ENCODE data around the gene DPF3.
"Not testable (repeated sequence)": the region's sequence is repeated elsewhere in the genome, so short reads cannot be mapped to it uniquely, and the experiment has no call there.

Gene DPF3

DNA sequence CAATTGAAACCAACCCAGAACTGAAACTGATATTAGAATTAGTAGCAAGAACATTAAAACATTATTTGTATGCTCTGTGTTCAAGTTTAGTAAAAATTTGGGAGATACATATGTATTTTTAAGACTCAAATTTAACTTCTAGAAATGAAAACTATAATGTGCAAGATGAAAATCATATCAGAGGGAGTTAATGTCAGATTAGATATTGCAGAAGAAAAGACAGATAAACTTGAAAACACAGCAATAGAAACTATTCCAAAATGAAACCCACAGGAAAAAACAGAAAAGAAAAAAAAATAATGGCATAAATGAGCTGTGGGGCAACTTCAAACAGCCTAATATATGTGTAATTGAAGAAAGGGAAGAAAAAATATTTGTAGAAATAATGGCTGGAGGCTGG lies 134.9 kb downstream of the DPF3 start:
- no peak for DNase-seq

DNA sequence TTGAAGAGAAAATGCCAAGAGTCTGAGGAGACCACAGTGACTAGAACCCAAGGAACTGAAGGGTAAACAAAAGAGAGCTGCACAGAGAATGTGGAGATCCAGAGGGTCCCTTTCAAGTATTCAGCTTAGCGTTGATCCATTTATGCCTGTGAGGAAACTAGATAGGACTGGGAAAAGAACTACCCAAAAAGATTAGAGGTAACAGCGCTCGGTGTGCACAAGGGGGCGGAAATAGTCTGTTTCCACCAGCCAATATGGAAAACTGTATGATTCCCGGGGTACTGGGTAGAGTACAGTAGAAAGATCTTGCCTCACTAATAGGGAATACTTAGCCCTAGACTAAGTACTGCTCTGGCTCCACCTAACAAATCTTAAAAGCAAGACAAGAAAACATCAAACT lies 135.5 kb downstream of the DPF3 start:
- DNase-seq: no peak

GRCh38 chr14:72756967-72757366 lies 136.9 kb downstream of the DPF3 start:
- no peak for DNase-seq

- DNase-seq: no peak
These were observed 138.1 kb downstream of the DPF3 start for GRCh38 chr14:72755766-72756165.

DNA sequence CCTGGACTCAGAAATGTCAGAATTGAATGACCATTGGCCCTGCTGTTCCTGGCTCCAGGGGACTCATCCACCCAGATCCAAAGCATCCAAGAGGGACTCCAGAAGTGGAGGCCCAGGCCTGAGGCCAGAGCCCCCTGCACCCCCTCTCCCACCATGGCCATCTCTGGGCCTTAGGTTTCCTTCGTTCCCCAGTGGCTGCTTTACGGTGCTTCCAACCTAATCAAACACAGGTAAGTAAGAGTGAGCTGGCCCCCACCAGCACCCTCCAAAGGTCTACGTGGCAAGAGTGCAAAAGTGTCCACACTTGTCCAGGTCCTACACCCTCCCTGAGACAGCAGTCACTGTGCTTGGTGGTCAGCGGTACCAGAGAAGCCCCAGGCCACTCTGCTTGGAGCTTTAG lies 139.0 kb downstream of the DPF3 start:
- DNase-seq: no peak

DNA sequence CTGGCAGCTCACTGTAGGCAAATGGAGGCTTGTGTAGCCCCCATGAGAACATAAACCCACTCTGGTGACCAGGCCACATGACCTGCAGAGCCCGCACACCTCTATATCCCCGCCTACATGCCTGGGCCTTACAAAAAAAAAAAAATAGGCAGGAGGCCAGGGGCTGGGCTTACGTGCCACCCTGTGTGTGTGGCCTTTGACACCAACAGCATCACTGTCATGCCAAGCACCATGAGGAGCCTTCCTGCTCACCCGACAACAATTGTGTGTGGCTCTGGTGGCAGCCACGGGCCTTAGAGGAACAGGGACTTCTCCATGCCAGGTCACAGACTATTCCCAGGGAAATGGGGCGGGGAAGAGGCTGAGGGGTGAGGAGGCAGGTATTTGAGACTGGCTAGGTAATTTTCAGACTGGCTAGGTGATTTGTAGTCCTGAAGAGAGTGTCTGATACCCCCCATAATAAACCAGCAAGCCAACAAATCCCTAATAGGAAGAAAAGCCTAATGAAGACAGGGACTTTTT lies 140.0 kb downstream of the DPF3 start:
- no peak for DNase-seq

DNA sequence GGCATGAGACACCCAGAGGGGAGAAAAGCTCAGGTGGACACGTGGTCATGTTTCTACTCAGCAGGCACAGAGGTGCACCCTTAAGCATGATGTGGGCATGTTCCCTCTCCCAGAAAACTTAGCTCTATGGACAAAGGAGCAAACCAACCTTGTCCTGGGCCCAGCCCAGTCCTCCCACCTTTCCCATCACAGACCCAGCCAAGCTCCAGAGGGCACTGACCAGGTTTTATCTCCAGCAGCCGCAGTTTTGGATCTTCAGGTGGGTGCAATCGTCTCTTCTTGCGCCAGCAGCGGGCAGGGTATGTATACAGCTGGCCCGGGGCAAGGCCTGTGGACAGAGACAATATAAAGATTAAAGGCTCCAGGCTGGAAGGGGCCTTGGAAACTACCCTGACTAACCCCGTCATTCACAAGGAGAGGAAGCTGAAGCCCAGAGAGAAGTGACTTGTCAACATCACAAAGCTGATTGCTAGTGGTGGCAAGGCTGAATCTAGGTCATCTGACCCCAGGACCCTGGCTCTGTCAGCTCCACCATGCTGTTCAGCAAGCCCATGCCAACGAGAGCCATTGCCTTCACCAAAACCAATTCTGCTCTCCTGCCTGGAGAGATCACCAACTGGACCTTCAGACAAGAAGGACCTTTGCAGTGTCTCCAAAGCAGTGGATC lies 140.7 kb downstream of the DPF3 start:
- no peak for DNase-seq

GRCh38 chr14:72752034-72752412 lies 141.9 kb downstream of the DPF3 start:
- DNase-seq: no peak

- DNase-seq: no peak
These were observed 142.4 kb downstream of the DPF3 start for GRCh38 chr14:72751276-72752033.

GRCh38 chr14:72748921-72749320 lies 145.0 kb downstream of the DPF3 start:
- not testable (repeated sequence) for DNase-seq

DNA sequence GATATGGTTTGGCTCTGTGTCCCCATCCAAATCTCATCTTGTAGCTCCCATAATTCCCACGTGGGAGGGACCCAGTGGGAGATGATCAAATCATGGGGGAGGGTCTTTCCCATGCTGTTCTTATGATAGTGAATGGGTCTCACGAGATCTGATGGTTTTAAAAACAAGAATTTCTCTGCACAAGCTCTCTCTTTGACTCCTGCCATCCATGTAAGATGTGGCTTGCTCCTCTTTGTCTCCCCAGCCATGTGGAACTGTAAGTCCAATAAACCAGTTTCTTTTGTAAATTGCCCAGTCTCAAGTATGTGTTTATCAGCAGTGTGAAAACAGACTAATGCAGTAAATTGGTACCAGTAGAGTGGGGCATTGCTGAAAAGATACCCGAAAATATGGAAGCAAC lies 146.2 kb downstream of the DPF3 start:
- no peak for DNase-seq

DNA sequence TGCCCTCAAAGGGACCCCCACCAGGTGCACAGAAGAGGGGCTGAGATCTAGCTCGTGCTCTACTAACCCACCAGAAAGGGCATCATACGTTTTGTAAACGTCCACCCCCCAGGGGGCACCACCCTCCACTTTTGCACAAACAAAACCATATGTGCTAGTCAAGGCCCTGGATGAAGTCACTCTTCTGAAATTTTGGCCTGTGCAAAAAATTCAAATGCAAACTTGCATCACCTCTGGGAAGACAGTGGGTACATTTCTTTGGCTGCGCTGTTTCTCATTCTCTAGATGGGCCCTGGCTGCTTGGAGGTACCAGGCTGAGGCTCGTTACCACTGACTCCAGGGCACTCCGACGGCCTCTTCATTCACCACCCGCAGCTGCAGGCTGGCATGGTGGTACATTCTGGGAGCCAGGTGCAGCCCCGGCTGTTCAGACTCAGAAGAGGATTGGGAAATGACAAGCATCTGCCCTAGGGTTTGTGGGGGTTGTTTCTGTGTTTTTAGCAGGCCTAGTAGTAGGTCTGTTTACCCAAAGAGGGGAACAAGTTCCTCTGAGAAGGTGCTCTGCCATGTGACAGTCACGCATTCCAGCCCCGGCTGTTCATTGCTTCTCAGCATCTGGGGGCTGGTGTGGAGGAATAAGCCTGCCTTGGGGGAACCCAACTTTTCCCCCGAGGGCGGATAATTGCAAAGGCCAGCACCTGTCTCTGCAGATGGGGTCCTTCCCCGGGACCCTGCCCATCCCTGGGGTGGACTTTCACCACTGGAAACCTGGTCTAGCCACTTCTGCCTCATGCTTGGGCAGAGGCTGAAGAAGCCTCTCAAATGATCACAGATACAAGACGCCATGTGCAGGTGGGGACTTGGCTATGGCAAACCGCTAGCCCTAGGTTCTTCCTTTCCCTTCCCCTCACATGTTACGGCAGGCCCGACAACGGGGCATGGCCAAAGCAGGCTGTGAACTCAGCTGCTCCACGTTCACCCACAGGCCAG lies 147.6 kb downstream of the DPF3 start:
- DNase-seq: no peak

GRCh38 chr14:72745546-72745945 lies 148.4 kb downstream of the DPF3 start:
- DNase-seq: no peak

GRCh38 chr14:72744416-72745120 lies 149.3 kb downstream of the DPF3 start:
- DNase-seq: no peak

DNA sequence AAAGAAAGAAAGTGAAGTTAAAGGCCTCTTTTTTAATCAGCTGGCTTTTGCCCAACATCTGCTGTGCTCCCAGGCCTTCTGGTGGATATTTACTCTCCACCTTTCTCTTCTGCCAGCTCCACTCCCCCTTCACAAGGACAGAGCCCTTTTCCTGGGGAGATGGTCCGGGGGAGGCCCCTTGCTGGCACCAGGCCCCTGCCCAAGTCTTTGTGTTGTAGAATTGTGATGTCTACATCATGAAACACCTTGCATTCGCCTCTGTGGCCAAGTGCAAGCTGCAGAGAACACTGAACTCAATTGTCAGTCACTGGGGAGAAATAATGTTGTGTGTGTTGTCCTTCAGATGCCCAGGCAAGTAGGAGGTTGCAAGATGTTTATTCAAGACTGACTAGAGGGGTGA lies 150.3 kb downstream of the DPF3 start:
- DNase-seq: no peak

- no peak for DNase-seq
These were observed 151.1 kb downstream of the DPF3 start for GRCh38 chr14:72742838-72743195.

DNA sequence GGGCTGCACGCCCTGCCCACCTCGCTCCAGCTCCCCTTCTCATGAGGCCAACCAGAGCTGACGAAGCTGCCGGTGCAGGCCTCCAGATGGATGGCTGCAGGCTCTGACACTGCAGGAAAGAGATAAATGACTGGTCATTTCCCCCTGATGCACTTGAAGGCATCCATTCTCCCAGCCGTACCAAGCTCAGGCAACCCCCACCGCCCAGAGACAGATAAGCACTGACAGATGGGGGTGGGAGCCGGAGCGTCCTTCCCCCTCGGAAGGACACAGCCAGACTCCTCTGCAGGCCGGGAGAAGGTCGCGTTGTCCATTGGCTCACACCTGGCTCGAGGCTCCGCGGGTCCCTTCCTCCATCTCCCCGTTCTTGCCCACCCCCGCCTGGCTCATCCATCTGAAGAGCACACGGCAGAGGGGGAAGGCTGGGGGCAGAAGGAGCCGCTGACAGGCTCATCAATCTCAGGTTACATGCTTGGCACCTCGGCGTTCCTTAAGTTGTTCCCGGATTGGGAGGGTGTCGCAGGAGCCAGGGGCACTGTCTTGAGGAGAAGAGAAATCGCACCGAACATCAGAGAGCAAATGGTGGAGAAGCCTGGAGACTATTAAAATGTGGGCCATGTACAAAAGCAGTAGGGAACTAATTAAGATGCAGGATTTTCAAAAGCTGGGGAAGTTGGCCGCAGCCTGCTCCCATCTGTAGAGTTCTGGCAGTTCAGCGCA lies 151.6 kb downstream of the DPF3 start:
- DNase-seq: no peak

DNA sequence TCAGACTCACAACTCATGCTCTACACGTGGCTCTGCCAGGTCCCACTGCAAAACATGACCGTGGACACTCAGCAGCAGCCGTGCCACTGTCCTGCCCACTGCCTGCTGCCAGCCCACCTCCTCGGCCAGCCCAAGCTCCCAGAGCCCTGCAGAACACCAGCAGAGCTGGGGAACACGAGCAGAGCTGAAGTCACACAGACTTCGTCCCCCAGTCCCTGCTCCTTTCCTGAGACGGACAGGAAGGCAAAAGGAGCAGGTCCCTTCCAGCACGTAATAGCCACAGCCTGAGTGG lies 152.1 kb downstream of the DPF3 start:
- no peak for DNase-seq

GRCh38 chr14:72740966-72741825 lies 152.7 kb downstream of the DPF3 start:
- no peak for DNase-seq

DNA sequence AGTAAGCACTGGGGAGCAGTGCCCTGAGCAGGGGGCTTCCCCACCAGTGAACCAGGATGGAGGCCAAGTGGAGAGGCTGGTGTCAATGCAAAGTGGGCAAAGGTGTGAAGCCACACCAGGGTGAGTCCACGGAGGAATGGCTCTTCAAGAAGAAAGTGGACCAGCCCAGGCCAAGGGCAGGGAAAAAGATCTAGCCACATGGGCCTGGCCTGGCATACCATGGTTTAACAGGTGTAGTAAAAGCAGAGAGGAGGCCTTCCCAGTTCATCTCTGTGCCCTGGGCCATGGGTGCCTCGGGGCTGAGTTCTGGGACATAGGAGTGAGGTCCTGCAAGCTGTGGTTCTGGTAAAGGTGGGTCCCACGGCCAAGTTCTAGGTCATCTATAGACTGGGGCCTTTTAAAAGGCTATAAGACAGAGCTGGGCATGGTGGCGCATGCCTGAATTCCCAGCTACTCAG lies 153.4 kb downstream of the DPF3 start:
- DNase-seq: no peak
